ENCODE results near the gene PGP. TPM values are rescaled to one million over a fixed set of nuclear protein-coding genes. Genes with fewer than 3 reads are reported as not detected.

PGP gene
- total and polyA plus RNA-seq, 10 of the 15 experiments (the other 5 are each of a cell fraction or from before 2014, with no cell fraction given) = 0.42 to 28.0 (median 12.1) TPM

DNA sequence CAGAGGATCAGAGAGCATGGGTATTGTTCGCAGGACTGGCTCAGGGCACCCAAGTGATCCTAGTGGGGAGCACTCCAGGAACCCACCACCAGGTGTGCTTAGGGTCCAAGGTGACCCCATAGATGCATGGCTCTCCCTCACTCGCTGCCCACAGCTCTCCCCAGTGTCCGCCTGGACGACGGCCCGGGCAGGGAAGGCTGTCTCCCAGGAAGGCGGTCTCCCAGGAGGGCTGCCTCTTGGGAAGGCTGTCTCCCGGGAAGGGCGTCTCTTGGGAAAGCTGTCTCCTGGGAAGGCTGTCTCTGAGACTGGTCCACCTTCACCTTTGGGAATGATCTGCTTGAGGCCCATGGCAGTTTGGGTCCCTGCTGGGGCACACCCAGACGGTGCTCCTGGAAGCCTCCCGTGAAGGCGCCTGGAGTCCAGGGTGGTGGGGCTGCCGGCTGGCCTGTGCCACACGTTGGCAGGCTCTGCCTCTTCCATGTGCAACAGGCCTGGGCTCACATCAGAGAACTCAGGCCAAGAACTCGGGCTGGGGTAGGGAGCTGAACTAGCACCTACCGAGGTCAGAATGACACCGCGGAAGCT lies 31.8 kb upstream of the PGP start:
- POLR2A ChIA-PET = interaction anchor here (1.2 kb wide), 1 partner anchor 16 kb away, joined by 3 read pairs; no protein-coding TSS in a partner anchor
- RAD21 ChIA-PET (ENCODE audit: unreplicated experiment) = no interaction called here
- no peaks in the 10 kb centered on the region for H3K27me3 ChIP-seq (replicated peaks in 1 of 2; ENCODE audit: control insufficient read depth in 2 of 2, insufficient read depth in 2 of 2, low read length in 1 of 2)
- no peak overlapping the region for H3K9ac ChIP-seq (ENCODE audit: control insufficient read depth, insufficient read depth, low read length)
- peaks cover 13% of the 10 kb centered on the region for H3K79me2 ChIP-seq (ENCODE audit: control insufficient read depth, insufficient read depth, low read length)
- H4K20me1 ChIP-seq (ENCODE audit: control insufficient read depth, insufficient read depth) = no peaks in the 10 kb centered on the region
- H3K4me3 ChIP-seq = no peak overlapping the region
- ATAC-seq (no peak), DNase-seq (ENCODE audit: low read depth, low spot score) (no peak), FAIRE-seq (no peak)
- no peak overlapping the region for H3K4me2 ChIP-seq (ENCODE audit: control insufficient read depth, insufficient read depth)
- CTCF ChIA-PET = no interaction called here
- intact Hi-C loops (cut with micrococcal nuclease; ENCODE audit: unreplicated experiment) = no loop called here
- no peaks in the 10 kb centered on the region for H3K9me3 ChIP-seq (replicated peaks; ENCODE audit: control insufficient read depth, insufficient read depth, low read length)
- H3K27ac ChIP-seq (ENCODE audit: control insufficient read depth, insufficient read depth) = no peak overlapping the region
- in situ Hi-C loops (cut with MboI) = no loop called here
- WGBS (ENCODE audit: insufficient coverage, insufficient replicate concordance, low lambda C conversion rate, missing lambda C conversion rate) = 91% methylated on average over 18 of the region's 18 CpGs
- H3K4me1 ChIP-seq (ENCODE audit: control insufficient read depth, insufficient read depth, low read length) = peaks cover 6% of the 10 kb centered on the region; the same call in 1 of the 2 replicates
- SMC1A ChIA-PET (ENCODE audit: uncharacterized antibody, unreplicated experiment) = no interaction called here
- H3K36me3 ChIP-seq (ENCODE audit: control insufficient read depth in 2 of 2, insufficient read depth in 2 of 2, low read length in 1 of 2) = peaks cover 0 to 22% of the 10 kb centered on the region in 2 experiments; a peak in 2 of 4 replicates
- H2AFZ ChIP-seq (ENCODE audit: control insufficient read depth, low read depth, low read length) = no peak overlapping the region
- no peak for TF ChIP-seq DPF2 (IDR thresholded peaks at IDR 0.05)
- TF ChIP-seq, protein P1, sequence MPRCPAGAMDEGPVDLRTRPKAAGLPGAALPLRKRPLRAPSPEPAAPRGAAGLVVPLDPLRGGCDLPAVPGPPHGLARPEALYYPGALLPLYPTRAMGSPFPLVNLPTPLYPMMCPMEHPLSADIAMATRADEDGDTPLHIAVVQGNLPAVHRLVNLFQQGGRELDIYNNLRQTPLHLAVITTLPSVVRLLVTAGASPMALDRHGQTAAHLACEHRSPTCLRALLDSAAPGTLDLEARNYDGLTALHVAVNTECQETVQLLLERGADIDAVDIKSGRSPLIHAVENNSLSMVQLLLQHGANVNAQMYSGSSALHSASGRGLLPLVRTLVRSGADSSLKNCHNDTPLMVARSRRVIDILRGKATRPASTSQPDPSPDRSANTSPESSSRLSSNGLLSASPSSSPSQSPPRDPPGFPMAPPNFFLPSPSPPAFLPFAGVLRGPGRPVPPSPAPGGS (IDR thresholded peaks at IDR 0.05; ENCODE audit: borderline replicate concordance, insufficient read depth, low read depth, low read length, poor library complexity, severe bottlenecking) = no peak
- TF ChIP-seq MYB (IDR thresholded peaks at IDR 0.05; ENCODE audit: borderline replicate concordance, low read depth, low read length) = no peak
- TF ChIP-seq RFX5 (IDR thresholded peaks at IDR 0.05; ENCODE audit: low read depth, low read length) = no peak
- TF ChIP-seq FOXK2 (IDR thresholded peaks at IDR 0.05) = no peak
- no peak for TF ChIP-seq PML (IDR thresholded peaks at IDR 0.05; ENCODE audit: low read length)
- TF ChIP-seq, protein P2, sequence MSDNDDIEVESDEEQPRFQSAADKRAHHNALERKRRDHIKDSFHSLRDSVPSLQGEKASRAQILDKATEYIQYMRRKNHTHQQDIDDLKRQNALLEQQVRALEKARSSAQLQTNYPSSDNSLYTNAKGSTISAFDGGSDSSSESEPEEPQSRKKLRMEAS (IDR thresholded peaks at IDR 0.05; ENCODE audit: low read depth, low read length) = no peak
- TF ChIP-seq, protein P3, sequence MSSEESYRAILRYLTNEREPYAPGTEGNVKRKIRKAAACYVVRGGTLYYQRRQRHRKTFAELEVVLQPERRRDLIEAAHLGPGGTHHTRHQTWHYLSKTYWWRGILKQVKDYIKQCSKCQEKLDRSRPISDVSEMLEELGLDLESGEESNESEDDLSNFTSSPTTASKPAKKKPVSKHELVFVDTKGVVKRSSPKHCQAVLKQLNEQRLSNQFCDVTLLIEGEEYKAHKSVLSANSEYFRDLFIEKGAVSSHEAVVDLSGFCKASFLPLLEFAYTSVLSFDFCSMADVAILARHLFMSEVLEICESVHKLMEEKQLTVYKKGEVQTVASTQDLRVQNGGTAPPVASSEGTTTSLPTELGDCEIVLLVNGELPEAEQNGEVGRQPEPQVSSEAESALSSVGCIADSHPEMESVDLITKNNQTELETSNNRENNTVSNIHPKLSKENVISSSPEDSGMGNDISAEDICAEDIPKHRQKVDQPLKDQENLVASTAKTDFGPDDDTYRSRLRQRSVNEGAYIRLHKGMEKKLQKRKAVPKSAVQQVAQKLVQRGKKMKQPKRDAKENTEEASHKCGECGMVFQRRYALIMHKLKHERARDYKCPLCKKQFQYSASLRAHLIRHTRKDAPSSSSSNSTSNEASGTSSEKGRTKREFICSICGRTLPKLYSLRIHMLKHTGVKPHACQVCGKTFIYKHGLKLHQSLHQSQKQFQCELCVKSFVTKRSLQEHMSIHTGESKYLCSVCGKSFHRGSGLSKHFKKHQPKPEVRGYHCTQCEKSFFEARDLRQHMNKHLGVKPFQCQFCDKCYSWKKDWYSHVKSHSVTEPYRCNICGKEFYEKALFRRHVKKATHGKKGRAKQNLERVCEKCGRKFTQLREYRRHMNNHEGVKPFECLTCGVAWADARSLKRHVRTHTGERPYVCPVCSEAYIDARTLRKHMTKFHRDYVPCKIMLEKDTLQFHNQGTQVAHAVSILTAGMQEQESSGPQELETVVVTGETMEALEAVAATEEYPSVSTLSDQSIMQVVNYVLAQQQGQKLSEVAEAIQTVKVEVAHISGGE (CRISPR knock-in tag; IDR thresholded peaks at IDR 0.05) = no peak
- TF ChIP-seq ZNF24 (IDR thresholded peaks at IDR 0.05) = no peak
- no peak for TF ChIP-seq NR2F1 (conservative IDR thresholded peaks at IDR 0.05)
- TF ChIP-seq, protein P4, sequence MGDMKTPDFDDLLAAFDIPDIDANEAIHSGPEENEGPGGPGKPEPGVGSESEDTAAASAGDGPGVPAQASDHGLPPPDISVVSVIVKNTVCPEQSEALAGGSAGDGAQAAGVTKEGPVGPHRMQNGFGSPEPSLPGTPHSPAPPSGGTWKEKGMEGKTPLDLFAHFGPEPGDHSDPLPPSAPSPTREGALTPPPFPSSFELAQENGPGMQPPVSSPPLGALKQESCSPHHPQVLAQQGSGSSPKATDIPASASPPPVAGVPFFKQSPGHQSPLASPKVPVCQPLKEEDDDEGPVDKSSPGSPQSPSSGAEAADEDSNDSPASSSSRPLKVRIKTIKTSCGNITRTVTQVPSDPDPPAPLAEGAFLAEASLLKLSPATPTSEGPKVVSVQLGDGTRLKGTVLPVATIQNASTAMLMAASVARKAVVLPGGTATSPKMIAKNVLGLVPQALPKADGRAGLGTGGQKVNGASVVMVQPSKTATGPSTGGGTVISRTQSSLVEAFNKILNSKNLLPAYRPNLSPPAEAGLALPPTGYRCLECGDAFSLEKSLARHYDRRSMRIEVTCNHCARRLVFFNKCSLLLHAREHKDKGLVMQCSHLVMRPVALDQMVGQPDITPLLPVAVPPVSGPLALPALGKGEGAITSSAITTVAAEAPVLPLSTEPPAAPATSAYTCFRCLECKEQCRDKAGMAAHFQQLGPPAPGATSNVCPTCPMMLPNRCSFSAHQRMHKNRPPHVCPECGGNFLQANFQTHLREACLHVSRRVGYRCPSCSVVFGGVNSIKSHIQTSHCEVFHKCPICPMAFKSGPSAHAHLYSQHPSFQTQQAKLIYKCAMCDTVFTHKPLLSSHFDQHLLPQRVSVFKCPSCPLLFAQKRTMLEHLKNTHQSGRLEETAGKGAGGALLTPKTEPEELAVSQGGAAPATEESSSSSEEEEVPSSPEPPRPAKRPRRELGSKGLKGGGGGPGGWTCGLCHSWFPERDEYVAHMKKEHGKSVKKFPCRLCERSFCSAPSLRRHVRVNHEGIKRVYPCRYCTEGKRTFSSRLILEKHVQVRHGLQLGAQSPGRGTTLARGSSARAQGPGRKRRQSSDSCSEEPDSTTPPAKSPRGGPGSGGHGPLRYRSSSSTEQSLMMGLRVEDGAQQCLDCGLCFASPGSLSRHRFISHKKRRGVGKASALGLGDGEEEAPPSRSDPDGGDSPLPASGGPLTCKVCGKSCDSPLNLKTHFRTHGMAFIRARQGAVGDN (IDR thresholded peaks at IDR 0.05) = no peak
- BruUV-seq (replicated peaks) = no TSS peak
